NCI-H1417 treated with DMSO at 0.1 percent for 48 hours (cell line): ENCODE measurements around the gene CDK5R2.

Source experiments
- DNase-seq: peaks from one replicate; lab custom pipeline; 2025; lab: John Stamatoyannopoulos, UW

The CDK5R2 gene

GRCh38 chr2:219002395-219003266, 43.2 kb downstream of the CDK5R2 start:
- DNase-seq: no peak

GRCh38 chr2:219003267-219003634, 43.8 kb downstream of the CDK5R2 start:
- no peak for DNase-seq

GRCh38 chr2:219003979-219004378, 44.5 kb downstream of the CDK5R2 start:
- no peak for DNase-seq

- no peak for DNase-seq
These were observed 49.8 kb downstream of the CDK5R2 start for GRCh38 chr2:219009294-219009693.

DNA sequence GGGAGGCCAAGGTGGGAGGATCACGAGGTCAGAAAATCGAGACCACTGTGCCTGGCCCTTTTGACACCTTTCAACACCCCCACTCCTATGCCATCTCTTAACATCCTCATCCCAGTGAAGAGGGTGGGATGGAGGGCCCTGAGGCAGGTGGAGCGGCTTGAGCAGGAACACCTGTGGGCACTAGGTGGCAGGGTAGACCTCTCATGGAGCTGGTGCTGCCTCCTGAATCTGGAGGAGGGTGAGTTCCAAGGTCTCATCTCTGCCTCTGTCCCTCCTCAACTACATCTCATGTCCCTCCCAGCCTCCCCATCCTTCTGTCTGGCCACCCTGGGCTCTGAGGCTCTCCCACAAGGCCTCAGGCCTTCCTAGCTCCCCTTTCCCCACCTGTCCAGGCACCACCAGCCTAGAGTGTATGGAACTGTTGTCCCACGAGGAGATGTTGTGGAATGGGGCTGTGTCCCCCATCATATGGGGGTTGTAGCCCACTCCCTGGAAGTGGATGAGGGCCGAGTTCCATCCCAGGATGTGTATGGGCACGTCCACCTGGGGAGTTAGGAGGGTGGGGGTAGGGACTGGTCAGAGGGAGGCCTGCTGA, 50.8 kb downstream of the CDK5R2 start:
- no peak for DNase-seq

DNA sequence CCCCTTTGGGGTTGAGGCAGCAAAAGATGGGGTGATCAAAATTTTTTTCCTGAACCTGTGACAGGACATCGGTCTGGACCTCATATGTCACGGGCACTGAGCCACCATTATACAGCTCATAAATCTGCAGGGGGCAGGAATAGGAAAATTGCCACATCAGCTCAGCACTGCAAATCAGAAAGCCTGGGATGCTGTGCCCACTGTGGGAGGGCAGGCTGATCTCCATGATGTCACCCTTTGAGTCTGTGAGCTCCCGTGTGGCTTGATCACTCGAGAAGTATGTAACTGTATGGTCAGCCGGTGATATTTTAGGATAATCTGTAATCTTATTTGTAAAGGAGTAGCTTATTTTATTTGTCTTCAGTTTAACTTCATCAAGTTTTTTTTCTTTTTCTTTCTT, 51.4 kb downstream of the CDK5R2 start:
- no peak for DNase-seq
